Measurements from ENCODE around the gene ANGEL2.

- TF ChIP-seq CTCF (IDR thresholded peaks at IDR 0.05; ENCODE audit: poor library complexity) (no peak), EZH2 (IDR thresholded peaks at IDR 0.05; ENCODE audit: borderline replicate concordance) (no peak)
These were observed 45.2 kb upstream of the ANGEL2 start for GRCh38 chr1:213060836-213061235.
